HepG2 (cell line): ENCODE results near the gene VAV2. TPM values are rescaled to one million over a fixed set of nuclear protein-coding genes. Genes with fewer than 3 reads are reported as not detected.

Source experiments
- AFF4 ChIP-seq: sonication (generic); formaldehyde crosslinking; IDR thresholded peaks from 2 replicates; pipeline ENCODE4 v1.4.0; 2020; ENCODE audit warnings: missing genetic modification reagents
- DMAP1 ChIP-seq: IDR thresholded peaks from 2 replicates; pipeline ENCODE4 v1.6.1; 2016
- ZNF609 ChIP-seq: sonication (generic); formaldehyde crosslinking; IDR thresholded peaks from 2 replicates; pipeline ENCODE4 v1.4.0; 2020; ENCODE audit warnings: mild to moderate bottlenecking, missing genetic modification reagents, borderline replicate concordance
- polyA plus RNA-seq, 8 experiments: library from polyadenylated mRNA; depleted of rRNA in 3 of 8; stranded (reverse) in 7 of 8; unstranded in 1 of 8; fragments of >200 nt; fragmentation: Illumina TruSeq in 4 of 8; extraction: Trizol in 4 of 8; gene quantifications; 2 replicates each; pipeline versions ENCODE4 v1.2.1 to v1.2.3, GENCODE V29; 2011 to 2016; ENCODE audit warnings: low read depth in 4 of 8, missing spikeins in 1 of 8, mixed read lengths in 1 of 8; ENCODE audit not compliant: insufficient read depth in 1 of 8
- total RNA-seq, 5 experiments: library from RNA; depleted of rRNA; stranded (reverse); fragments of >200 nt; fragmentation: Illumina TruSeq; extraction: Trizol; gene quantifications; 2 replicates each; pipeline ENCODE4 v1.2.3, GENCODE V29; 2016; ENCODE audit warnings: low read depth in 1 of 5
- TF ChIP-seq, protein P1 (sequence below): sonication (generic); formaldehyde crosslinking; IDR thresholded peaks from 2 replicates; pipeline ENCODE4 v1.4.0; 2020; ENCODE audit warnings: missing genetic modification reagents

Gene VAV2
- total and polyA plus RNA-seq, 2 of the 13 experiments (the other 11 are each of a cell fraction or from before 2014, with no cell fraction given) = 22.5 to 22.9 TPM

DNA sequence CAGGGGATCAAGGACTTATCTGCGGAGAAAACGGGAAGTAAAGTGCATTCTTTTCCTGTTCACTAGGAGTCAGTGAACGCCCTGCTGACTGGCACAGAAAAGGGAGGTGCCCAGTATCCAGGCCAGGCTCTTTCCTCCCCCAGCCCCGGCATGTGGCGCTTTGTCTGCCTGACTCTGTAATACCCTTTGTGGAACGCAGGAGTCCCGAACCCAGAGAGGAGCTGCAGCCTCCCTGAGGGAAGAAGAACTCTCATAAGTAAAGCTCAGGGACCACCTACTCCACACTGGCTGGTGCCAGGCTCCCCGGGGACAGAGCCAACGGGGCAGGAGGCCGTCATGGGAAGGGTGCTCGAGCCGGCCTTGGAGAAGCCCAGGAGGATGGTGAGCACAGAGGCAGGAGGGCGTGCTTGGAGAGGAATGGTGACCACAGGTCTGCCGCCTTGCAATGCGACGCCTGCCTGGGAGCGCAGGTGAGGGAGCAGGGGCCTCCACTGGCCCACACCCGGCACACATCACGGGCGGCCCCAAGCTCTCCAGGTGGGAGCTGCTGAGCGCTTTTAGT, 31.5 kb downstream of the VAV2 start (continued):
- TF ChIP-seq ZNF609 (CRISPR knock-in tag) (no peak), AFF4 (CRISPR knock-in tag) (no peak), DMAP1 (CRISPR knock-in tag) (no peak)
- TF ChIP-seq, protein P1, sequence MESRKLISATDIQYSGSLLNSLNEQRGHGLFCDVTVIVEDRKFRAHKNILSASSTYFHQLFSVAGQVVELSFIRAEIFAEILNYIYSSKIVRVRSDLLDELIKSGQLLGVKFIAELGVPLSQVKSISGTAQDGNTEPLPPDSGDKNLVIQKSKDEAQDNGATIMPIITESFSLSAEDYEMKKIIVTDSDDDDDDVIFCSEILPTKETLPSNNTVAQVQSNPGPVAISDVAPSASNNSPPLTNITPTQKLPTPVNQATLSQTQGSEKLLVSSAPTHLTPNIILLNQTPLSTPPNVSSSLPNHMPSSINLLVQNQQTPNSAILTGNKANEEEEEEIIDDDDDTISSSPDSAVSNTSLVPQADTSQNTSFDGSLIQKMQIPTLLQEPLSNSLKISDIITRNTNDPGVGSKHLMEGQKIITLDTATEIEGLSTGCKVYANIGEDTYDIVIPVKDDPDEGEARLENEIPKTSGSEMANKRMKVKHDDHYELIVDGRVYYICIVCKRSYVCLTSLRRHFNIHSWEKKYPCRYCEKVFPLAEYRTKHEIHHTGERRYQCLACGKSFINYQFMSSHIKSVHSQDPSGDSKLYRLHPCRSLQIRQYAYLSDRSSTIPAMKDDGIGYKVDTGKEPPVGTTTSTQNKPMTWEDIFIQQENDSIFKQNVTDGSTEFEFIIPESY (CRISPR knock-in tag) = no peak
